ENCODE data around the gene PAWR. TPM values are rescaled to one million over a fixed set of nuclear protein-coding genes. Genes with fewer than 3 reads are reported as not detected.

Gene PAWR
- total RNA-seq, 1 donor: 15.0 TPM

DNA sequence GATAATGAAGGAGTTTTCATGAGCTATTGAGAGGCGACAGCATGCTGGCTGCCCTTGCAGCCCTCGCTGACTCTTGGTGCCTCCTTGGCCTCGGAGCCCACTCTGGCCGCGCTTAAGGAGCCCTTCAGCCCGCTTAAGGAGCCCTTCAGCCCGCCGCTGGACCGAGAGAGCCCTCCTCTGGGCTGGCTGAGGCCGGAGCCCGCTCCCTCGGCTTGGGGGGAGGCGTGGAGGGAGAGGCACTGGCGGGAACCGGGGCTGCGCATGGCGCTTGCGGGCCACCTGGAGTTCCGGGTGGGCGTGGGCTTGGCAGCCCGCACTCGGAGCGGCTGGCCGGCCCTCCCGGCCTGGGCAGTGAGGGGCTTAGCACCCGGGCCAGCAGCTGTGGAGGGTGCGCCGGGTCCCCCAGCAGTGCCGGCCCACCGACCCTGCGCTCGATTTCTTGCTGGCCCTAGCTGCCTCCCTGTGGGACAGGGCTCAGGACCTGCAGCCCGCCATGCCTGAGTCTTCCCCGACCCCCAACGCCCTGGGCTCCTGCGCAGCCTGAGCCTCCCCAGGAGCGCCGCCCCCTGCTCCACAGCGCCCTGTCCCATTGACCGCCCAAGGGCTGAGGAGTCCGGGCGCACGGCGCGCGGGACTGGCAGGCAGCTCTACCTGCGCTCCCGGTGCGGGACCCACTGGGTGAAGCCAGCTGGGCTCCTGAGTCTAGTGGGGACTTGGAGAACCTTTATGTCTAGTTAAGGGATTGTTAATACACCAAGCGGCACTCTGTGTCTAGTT lies 20.1 kb upstream of the PAWR start:
- TF ChIP-seq, protein P1, sequence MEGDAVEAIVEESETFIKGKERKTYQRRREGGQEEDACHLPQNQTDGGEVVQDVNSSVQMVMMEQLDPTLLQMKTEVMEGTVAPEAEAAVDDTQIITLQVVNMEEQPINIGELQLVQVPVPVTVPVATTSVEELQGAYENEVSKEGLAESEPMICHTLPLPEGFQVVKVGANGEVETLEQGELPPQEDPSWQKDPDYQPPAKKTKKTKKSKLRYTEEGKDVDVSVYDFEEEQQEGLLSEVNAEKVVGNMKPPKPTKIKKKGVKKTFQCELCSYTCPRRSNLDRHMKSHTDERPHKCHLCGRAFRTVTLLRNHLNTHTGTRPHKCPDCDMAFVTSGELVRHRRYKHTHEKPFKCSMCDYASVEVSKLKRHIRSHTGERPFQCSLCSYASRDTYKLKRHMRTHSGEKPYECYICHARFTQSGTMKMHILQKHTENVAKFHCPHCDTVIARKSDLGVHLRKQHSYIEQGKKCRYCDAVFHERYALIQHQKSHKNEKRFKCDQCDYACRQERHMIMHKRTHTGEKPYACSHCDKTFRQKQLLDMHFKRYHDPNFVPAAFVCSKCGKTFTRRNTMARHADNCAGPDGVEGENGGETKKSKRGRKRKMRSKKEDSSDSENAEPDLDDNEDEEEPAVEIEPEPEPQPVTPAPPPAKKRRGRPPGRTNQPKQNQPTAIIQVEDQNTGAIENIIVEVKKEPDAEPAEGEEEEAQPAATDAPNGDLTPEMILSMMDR (IDR thresholded peaks at IDR 0.05; ENCODE audit: insufficient read depth, low read length): no peak
- no peak for DNase-seq (ENCODE audit: low read depth)
- H3K4me3 ChIP-seq (ENCODE audit: low read depth, low read length): no peak overlapping the region

DNA sequence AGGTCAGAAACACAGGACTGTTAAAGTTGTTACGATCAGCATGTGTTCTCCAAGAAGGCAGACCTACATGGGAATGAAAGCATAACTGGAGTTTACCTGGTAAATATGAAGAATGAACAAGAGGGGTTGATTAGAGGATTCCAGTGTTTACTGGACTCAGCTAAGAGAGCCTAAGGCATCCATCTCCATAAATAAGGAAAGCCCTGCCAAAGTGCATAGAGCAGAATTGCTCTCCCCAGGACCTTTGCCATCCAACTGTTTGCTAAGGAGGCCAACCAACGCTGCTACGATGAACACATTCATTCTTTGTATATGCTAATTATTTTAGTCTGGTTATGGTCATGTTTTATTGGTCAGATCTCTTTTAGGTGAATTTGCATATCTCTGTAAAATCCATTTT lies 17.1 kb upstream of the PAWR start:
- no peak for DNase-seq (ENCODE audit: low read depth)
- TF ChIP-seq, protein P1 (IDR thresholded peaks at IDR 0.05; ENCODE audit: insufficient read depth, low read length): no peak
- no peak overlapping the region for H3K4me3 ChIP-seq (ENCODE audit: low read depth, low read length)

DNA sequence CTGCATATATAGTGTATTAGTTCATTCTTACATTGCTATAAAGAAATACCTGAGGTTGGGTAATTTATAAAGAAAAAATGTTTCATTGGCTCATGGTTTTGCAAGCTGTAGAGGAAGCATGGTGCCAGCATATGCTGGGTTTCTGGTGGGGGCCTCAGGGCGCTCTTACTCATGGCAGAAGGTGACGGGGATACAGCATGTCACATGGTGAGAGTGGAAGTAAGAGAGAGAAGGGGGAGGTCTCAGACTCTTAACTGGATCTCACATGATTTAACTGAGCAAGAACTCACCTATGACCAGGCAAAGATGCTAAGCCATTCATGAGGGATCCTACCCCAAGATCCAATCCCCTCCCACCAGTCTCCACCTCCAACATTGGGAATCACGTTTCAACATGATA lies 15.9 kb upstream of the PAWR start:
- no peak for DNase-seq (ENCODE audit: low read depth)
- no peak overlapping the region for H3K4me3 ChIP-seq (ENCODE audit: low read depth, low read length)
- TF ChIP-seq, protein P1 (IDR thresholded peaks at IDR 0.05; ENCODE audit: insufficient read depth, low read length): no peak

DNA sequence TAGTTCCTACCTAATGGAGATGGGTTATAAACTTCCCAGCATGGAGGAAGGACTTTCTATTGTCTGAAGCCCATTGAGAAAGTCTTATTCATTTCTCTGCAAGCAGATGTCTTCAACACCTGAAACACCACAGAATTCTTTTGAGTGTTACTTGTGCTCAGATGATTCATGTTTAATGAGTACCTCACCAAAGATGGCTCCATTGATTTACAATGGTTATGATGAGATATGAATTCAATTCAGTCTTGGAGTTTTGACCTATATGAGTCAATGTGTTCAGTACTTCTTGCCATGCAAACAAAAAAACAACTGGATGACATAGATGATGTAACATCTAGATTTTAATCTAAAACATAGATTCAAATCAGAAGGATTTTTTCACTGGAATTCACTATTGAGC lies 15.4 kb upstream of the PAWR start:
- TF ChIP-seq, protein P1 (IDR thresholded peaks at IDR 0.05; ENCODE audit: insufficient read depth, low read length): no peak
- no peak for DNase-seq (ENCODE audit: low read depth)

DNA sequence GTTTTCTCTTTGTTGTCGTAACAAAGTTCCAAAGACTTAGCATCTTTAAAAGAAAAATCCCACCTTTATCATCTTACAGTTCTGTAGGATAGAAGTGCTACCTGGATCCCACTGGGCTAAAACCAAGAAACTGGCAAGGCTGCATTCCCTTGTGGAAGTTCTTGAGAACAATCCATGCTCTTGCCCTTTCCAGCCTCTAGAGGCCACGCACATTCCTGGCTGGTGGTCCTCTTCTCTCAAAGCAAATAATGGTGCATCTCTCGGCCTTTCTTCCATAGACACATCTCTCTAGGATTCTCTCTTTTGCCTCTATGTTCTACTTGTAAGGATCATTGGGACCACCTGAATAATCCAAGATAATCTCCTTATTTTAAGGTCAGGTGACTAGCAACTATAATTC lies 8.2 kb upstream of the PAWR start:
- no peak overlapping the region for H3K4me3 ChIP-seq (ENCODE audit: low read depth, low read length)
- TF ChIP-seq, protein P1 (IDR thresholded peaks at IDR 0.05; ENCODE audit: insufficient read depth, low read length): no peak
- no peak for DNase-seq (ENCODE audit: low read depth)

More for the DNA sequence above, 15.4 kb upstream of the PAWR start:
- no peak overlapping the region for H3K4me3 ChIP-seq (ENCODE audit: low read depth, low read length)

DNA sequence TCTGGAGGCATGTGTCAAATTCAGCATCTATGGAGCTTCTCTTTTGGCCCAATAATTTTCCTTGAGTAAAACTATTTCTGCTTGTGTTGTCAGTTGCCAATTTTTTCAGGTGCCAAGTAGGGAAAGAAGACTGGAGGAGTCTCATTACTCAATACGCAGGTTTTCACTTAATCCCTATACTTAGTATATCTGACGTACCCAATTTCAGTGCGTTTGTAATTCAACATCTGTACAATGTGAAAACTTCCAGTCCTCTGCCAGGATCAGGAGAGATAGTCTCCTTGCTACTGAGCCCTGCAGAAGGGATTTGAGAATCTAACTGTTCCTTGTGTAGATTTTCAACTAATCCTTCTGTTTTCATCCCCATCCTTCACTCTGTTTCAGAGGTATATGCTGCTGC lies 5.7 kb upstream of the PAWR start:
- no peak overlapping the region for H3K4me3 ChIP-seq (ENCODE audit: low read depth, low read length)
- TF ChIP-seq, protein P1 (IDR thresholded peaks at IDR 0.05; ENCODE audit: insufficient read depth, low read length): no peak
- no peak for DNase-seq (ENCODE audit: low read depth)
